ENCODE measurements around the gene CCDC159.
A peak's percentile ranks its signal among the peaks of the same experiment; 100 is the strongest.
"Not testable (repeated sequence)": the region's sequence is repeated elsewhere in the genome, so short reads cannot be mapped to it uniquely, and the experiment has no call there.

Gene CCDC159

GRCh38 chr19:11338121-11338520 lies 8.2 kb upstream of the CCDC159 start:
- no peak for DNase-seq (ENCODE audit: low spot score)

GRCh38 chr19:11338569-11339253 lies 7.6 kb upstream of the CCDC159 start:
- DNase-seq (ENCODE audit: low spot score): no peak

GRCh38 chr19:11339254-11340098 lies 6.8 kb upstream of the CCDC159 start, which contains the start of gene RAB3D:
Gene RAB3D, minus strand, starts transcription at chr19:11339657. Its CDS starts 2,258 bp downstream, at chr19:11337399.
- peak; percentile 97 for DNase-seq (ENCODE audit: low spot score)

GRCh38 chr19:11340099-11340467 lies 6.2 kb upstream of the CCDC159 start:
- not testable (repeated sequence) for DNase-seq (ENCODE audit: low spot score)

- no peak for DNase-seq (ENCODE audit: low spot score)
These were observed 3.9 kb upstream of the CCDC159 start for GRCh38 chr19:11342429-11342828.

- DNase-seq (ENCODE audit: low spot score): no peak
These were observed 1.1 kb upstream of the CCDC159 start for GRCh38 chr19:11345122-11345803.

- no peak for DNase-seq (ENCODE audit: low spot score)
These were observed 1.3 kb downstream of the CCDC159 start for GRCh38 chr19:11347546-11348039.

GRCh38 chr19:11349171-11349570 lies 2.9 kb downstream of the CCDC159 start:
- DNase-seq (ENCODE audit: low spot score): no peak

- not testable (repeated sequence) for DNase-seq (ENCODE audit: low spot score)
These were observed 7.8 kb downstream of the CCDC159 start for GRCh38 chr19:11354102-11354501.

GRCh38 chr19:11355160-11356073 lies 9.1 kb downstream of the CCDC159 start, which contains the start of gene PLPPR2:
Gene PLPPR2, plus strand, starts transcription at chr19:11355432. Its CDS starts 2,242 bp downstream, at chr19:11357674.
- DNase-seq (ENCODE audit: low spot score): peak; percentile 97

- DNase-seq (ENCODE audit: low spot score): no peak
These were observed 9.7 kb downstream of the CCDC159 start for GRCh38 chr19:11356074-11356397.

GRCh38 chr19:11356676-11357550 lies 10.6 kb downstream of the CCDC159 start:
- no peak for DNase-seq (ENCODE audit: low spot score)

- no peak for DNase-seq (ENCODE audit: low spot score)
These were observed 13.1 kb downstream of the CCDC159 start for GRCh38 chr19:11359421-11359820.

- DNase-seq (ENCODE audit: low spot score): peak; percentile 48
These were observed 14.9 kb downstream of the CCDC159 start for GRCh38 chr19:11361037-11361770.

GRCh38 chr19:11361771-11362731 lies 15.7 kb downstream of the CCDC159 start:
- DNase-seq (ENCODE audit: low spot score): no peak

GRCh38 chr19:11363881-11364280 lies 17.6 kb downstream of the CCDC159 start:
- DNase-seq (ENCODE audit: low spot score): no peak

GRCh38 chr19:11364296-11364904 lies 18.1 kb downstream of the CCDC159 start:
- DNase-seq (ENCODE audit: low spot score): no peak

GRCh38 chr19:11364935-11365334 lies 18.6 kb downstream of the CCDC159 start:
- no peak for DNase-seq (ENCODE audit: low spot score)

Data from AG08396 (cell line).